ENCODE measurements around the gene C5. TPM values are rescaled to one million over a fixed set of nuclear protein-coding genes. Genes with fewer than 3 reads are reported as not detected.

C5 gene
- total and polyA plus RNA-seq, 9 donors = 3.0 to 7.2 (median 4.6) TPM

DNA sequence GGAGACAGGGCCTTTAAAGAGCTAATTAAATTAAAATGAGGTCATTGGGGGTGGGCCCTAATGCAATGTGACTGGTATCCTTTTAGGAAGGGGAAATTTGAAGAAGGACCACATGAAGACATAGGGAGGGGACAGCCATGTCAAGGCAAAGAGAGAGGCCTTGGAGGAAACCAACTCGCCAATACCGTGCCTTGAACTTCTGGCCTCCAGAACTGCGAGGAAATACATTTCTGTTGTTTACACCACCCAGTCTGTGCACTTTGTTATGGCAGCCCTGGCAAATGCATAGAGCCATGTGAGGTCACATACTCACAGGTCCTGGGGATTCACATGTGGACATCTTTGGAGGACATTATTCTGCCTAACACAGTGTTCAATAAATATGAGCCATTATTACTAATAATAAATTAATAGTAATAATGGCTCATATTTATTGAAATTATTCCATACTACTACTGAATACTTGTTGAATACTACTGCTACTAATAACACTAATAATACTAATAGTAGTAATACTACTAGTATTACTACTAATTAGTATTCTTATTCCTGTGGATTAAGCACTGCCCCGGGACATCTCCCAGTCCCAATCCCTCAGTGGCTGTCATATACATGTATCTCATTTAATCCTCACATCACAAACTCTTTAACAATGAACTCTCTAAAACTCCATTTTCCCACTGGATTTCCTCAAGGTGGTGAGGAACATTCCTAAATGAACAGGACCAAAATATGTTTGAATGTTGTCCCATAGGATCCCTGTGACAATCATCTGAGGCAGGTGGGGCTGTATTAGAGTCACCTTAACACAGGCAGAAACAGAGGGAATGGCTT is 131.9 kb downstream of the C5 start:
- Histone ChIP-seq H3K27me3 (no peaks in the 10 kb centered on the region), H3K4me1 (ENCODE audit: insufficient read depth) (peaks cover 7% of the 10 kb centered on the region), H3K27ac (peak overlapping the region in 1 of 2 donors; percentile 25), H3K4me3 (no peak overlapping the region), H3K36me3 (no peaks in the 10 kb centered on the region), H3K9me3 (no peaks in the 10 kb centered on the region)
- TF ChIP-seq, protein P1, sequence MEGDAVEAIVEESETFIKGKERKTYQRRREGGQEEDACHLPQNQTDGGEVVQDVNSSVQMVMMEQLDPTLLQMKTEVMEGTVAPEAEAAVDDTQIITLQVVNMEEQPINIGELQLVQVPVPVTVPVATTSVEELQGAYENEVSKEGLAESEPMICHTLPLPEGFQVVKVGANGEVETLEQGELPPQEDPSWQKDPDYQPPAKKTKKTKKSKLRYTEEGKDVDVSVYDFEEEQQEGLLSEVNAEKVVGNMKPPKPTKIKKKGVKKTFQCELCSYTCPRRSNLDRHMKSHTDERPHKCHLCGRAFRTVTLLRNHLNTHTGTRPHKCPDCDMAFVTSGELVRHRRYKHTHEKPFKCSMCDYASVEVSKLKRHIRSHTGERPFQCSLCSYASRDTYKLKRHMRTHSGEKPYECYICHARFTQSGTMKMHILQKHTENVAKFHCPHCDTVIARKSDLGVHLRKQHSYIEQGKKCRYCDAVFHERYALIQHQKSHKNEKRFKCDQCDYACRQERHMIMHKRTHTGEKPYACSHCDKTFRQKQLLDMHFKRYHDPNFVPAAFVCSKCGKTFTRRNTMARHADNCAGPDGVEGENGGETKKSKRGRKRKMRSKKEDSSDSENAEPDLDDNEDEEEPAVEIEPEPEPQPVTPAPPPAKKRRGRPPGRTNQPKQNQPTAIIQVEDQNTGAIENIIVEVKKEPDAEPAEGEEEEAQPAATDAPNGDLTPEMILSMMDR (IDR thresholded peaks at IDR 0.05) = no peak
- no peak for TF ChIP-seq POLR2A (IDR thresholded peaks at IDR 0.05)
- TF ChIP-seq EP300 (IDR thresholded peaks at IDR 0.05) = no peak
- no peak for DNase-seq
- intact Hi-C loops (cut with DNase I) = no loop called here
- 93 to 98% (median 95%) methylated on average over 4 of the region's 4 CpGs for WGBS, 3 donors

DNA sequence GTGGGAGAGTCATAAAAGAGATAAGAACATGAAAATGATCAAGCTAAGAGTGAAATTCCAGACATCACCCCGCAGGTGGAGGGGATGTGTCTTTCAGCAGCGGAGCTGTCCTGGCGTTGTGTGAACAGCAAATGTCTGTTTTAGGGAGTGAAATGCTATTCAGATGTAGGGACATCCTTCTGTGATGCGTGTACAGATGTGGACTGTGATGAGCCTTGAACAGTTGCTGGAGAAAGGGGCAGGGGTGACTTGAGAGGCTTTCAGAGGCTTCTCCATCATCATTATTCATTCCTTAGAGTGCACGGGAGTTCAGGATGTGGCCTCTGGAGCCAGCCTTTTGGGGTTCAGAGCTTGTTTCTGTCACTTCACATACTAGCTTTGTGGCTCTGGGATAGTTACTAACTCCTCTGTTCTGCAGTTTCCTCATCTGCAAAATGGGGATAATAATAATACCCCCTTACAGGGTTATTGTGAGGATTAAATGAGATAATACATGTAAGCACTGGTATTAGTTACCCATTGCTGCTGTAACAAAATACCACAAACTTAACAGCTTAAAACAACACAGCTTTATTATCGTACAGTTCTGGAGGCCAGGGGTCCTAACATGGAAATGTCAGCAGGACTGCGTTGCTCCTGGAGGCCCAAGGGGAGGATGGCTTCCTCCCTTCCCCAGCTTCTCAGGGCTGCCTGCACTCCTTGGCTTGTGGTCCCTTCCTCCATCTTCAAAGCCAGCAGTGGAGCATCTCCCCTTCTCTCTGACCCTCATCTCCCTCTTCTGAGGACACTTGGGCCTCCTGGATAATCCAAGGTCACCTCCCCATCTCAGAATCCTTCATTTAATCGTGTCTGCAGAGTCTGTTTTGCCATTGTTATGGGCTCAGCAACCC is 132.8 kb downstream of the C5 start:
- Histone ChIP-seq H3K36me3 (no peaks in the 10 kb centered on the region), H3K4me3 (no peak overlapping the region), H3K4me1 (ENCODE audit: insufficient read depth) (peaks cover 7% of the 10 kb centered on the region), H3K27ac (peak overlapping the region; percentile 46 to 58), H3K9me3 (no peaks in the 10 kb centered on the region), H3K27me3 (no peaks in the 10 kb centered on the region)
- DNase-seq = no peak
- no peak for TF ChIP-seq EP300 (IDR thresholded peaks at IDR 0.05)
- TF ChIP-seq, protein P1 (IDR thresholded peaks at IDR 0.05) = no peak
- TF ChIP-seq POLR2A (IDR thresholded peaks at IDR 0.05) = no peak
- 76 to 82% (median 81%) methylated on average over 8 of the region's 8 CpGs for WGBS, 3 donors
- intact Hi-C loops (cut with DNase I) = no loop called here

DNA sequence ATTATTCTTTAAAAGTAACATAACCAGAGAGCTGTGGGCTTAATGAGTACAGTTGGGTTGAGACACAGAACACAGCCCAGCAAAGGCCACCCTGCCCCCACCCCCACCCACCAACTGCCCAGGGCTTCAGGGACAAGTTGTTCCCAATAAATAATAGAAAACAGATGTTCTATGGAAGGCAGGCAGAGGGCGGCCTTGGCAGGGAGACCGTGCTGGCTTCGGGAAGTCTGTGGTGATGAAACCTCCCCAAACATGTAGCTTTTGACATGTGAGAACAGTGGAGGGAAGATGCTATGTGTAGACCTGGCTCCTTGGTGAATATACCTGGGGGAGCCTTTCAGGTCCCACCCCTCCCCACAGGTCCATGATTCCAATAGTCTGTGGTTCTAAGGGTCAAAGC is 133.5 kb downstream of the C5 start:
- Histone ChIP-seq H3K27me3 (no peaks in the 10 kb centered on the region), H3K9me3 (no peaks in the 10 kb centered on the region), H3K4me1 (ENCODE audit: insufficient read depth) (peaks cover 7% of the 10 kb centered on the region), H3K27ac (peak overlapping the region; percentile 46 to 58), H3K36me3 (no peaks in the 10 kb centered on the region), H3K4me3 (no peak overlapping the region)
- peak; percentile 80 to 90 (median 85) for DNase-seq
- 5 to 12% (median 6%) methylated on average over 3 of the region's 3 CpGs for WGBS, 3 donors
- TF ChIP-seq EP300 (IDR thresholded peaks at IDR 0.05) = no peak
- TF ChIP-seq, protein P1 (IDR thresholded peaks at IDR 0.05) = peak in 2 of 3 donors; percentile 31 to 35
- intact Hi-C loops (cut with DNase I) = no loop called here

DNA sequence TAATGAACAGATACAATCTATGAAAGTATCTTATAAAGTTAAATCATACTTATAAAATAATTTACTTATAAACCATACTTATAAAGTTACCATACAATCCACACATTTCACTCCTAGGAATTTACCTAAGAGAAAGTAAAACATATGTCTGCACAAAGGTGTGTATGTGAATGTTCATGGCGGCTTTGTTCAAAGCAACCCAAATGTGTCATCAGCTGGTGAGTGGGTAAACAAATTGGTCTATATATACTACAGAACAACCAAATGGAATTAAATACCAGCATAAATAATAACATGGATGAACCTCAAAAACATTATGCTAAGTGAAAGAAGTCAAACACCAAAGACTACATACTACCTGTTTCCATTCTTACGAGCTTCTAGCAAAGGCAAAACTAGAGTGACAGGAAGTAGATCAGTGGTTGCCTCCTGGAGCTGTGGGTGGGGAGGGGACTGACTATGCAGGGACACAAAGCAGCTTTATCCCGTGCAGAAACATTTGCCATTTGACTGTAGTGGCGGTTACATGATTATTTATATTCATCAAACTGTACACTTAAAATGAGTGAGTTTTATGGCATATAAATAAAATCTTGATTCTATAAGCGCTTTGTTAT is 134.1 kb downstream of the C5 start:
- Histone ChIP-seq H3K9me3 (no peaks in the 10 kb centered on the region), H3K4me3 (no peak overlapping the region), H3K27ac (peak overlapping the region in 1 of 2 donors; percentile 58), H3K36me3 (no peaks in the 10 kb centered on the region), H3K4me1 (ENCODE audit: insufficient read depth) (peaks cover 7% of the 10 kb centered on the region), H3K27me3 (no peaks in the 10 kb centered on the region)
- no peak for DNase-seq
- TF ChIP-seq EP300 (IDR thresholded peaks at IDR 0.05) (no peak), POLR2A (IDR thresholded peaks at IDR 0.05) (no peak)
- TF ChIP-seq, protein P1 (IDR thresholded peaks at IDR 0.05) = no peak
- 70 to 74% (median 70%) methylated on average over 5 of the region's 5 CpGs for WGBS, 3 donors
- intact Hi-C loops (cut with DNase I) = no loop called here
